Fibroblast of lung (primary cell): ENCODE results near the gene GSTA5. TPM values are rescaled to one million over a fixed set of nuclear protein-coding genes. Genes with fewer than 3 reads are reported as not detected.
"Not testable (repeated sequence)": the region's sequence is repeated elsewhere in the genome, so short reads cannot be mapped to it uniquely, and the experiment has no call there.

Experiments used
- DNase-seq, 2 donors: peaks; one replicate each; pipeline versions ENCODE4 v3.0.0 to v3.0.0-alpha.2; 2010; ENCODE audit warnings: low read depth in 2 of 2
- H2AFZ ChIP-seq: 2 replicates; pipeline ENCODE4 v1.5.1; 2012; ENCODE audit warnings: low read length, control low read depth, inconsistent platforms
- H3K27ac ChIP-seq: 2 replicates; pipeline ENCODE4 v1.5.1; 2011; ENCODE audit warnings: low read length, control low read depth; ENCODE audit not compliant: insufficient read depth
- H3K27me3 ChIP-seq: 2 replicates; pipeline ENCODE4 v1.5.1; 2011; ENCODE audit warnings: mild to moderate bottlenecking, low read length; ENCODE audit not compliant: control insufficient read depth, insufficient read depth
- H3K36me3 ChIP-seq: 2 replicates; pipeline ENCODE4 v1.5.1; 2011; ENCODE audit warnings: low read length; ENCODE audit not compliant: control insufficient read depth, insufficient read depth
- H3K4me1 ChIP-seq: 2 replicates; pipeline ENCODE4 v1.5.1; 2011; ENCODE audit warnings: low read length; ENCODE audit not compliant: control insufficient read depth, insufficient read depth; ENCODE audit errors: extremely low read depth
- H3K4me2 ChIP-seq: 2 replicates; pipeline ENCODE4 v1.5.1; 2011; ENCODE audit warnings: low read length, control low read depth; ENCODE audit not compliant: insufficient read depth; ENCODE audit errors: extremely low read depth
- H3K4me3 ChIP-seq, 4 experiments: fragments of 200-600 bp in 1 of 4; sonication (generic) in 1 of 4; replicated peaks in 1 of 4; 2 replicates each; pipeline ENCODE4 v1.5.1; 2011 to 2016; ENCODE audit warnings: low read length in 4 of 4, low read depth in 3 of 4, mild to moderate bottlenecking in 3 of 4, control low read depth in 2 of 4, inconsistent platforms in 1 of 4, mixed read lengths in 1 of 4; ENCODE audit not compliant: insufficient read depth in 1 of 4; ENCODE audit errors: control extremely low read depth in 1 of 4
- H3K79me2 ChIP-seq: 2 replicates; pipeline ENCODE4 v1.5.1; 2012; ENCODE audit warnings: mild to moderate bottlenecking, low read length, inconsistent platforms; ENCODE audit not compliant: control insufficient read depth, insufficient read depth
- H3K9ac ChIP-seq: 2 replicates; pipeline ENCODE4 v1.5.1; 2011; ENCODE audit warnings: mild to moderate bottlenecking, low read length, control low read depth; ENCODE audit not compliant: insufficient read depth
- H3K9me3 ChIP-seq: 2 replicates; pipeline ENCODE4 v1.5.1; 2012; ENCODE audit warnings: low read depth, low read length; ENCODE audit not compliant: control insufficient read depth, insufficient read depth
- H4K20me1 ChIP-seq: 2 replicates; pipeline ENCODE4 v1.5.1; 2011; ENCODE audit warnings: low read length; ENCODE audit not compliant: control insufficient read depth, insufficient read depth; ENCODE audit errors: extremely low read depth
- EZH2 ChIP-seq: IDR thresholded peaks from 2 replicates; pipeline ENCODE4 v1.5.1; 2012; ENCODE audit warnings: low read length, control low read depth, mild to moderate bottlenecking; ENCODE audit errors: missing control alignments
- polyA plus RNA-seq, 2 donors: library from polyadenylated mRNA; depleted of rRNA in 1 of 2; stranded (reverse) in 1 of 2; unstranded in 1 of 2; fragments of >200 nt; gene quantifications; 2 replicates each; pipeline ENCODE4 v1.2.1, GENCODE V29; 2011 to 2012; ENCODE audit warnings: missing spikeins in 1 of 2
- total RNA-seq: library from RNA; depleted of rRNA; stranded (reverse); fragments of >200 nt; gene quantifications from 2 replicates; pipeline ENCODE4 v1.2.1, GENCODE V29; 2014
- TF ChIP-seq, protein P1 (sequence below), 2 donors: IDR thresholded peaks in 1 of 2; conservative IDR thresholded peaks in 1 of 2; 1 replicate in 1 of 2; 2 replicates in 1 of 2; pipeline ENCODE4 v1.5.1; 2011 to 2012; ENCODE audit warnings: low read length in 2 of 2, control low read depth in 1 of 2, inconsistent platforms in 1 of 2, low read depth in 1 of 2, mild to moderate bottlenecking in 1 of 2

Gene GSTA5
- total and polyA plus RNA-seq, 2 donors (not counting 1 experiment from before 2014, with no cell fraction given), result not detected

DNA sequence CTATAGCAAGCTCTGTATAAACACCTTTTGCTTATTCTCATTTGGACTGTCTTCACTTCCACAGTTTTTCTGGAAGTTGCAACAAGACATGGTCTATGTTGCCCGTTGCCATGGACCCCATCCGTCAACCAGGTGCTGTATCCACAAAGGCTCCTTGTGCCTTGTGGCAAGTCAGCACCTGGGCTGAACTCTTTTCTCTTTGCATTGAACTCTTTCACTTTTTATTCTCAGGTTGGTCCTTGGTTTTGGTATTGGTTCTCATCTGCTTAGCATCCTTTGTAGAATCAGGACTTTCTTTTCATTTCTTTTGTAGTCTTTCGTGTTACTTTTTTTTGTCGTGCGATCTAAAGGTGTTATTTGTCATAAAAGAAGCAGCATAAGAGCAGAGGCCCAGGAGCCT lies 32.0 kb downstream of the GSTA5 start:
- no peaks in the 10 kb centered on the region for H4K20me1 ChIP-seq
- no peaks in the 10 kb centered on the region for H3K36me3 ChIP-seq
- H2AFZ ChIP-seq, result no peak overlapping the region
- no peaks in the 10 kb centered on the region for H3K9me3 ChIP-seq
- no peak overlapping the region for H3K4me2 ChIP-seq
- no peaks in the 10 kb centered on the region for H3K79me2 ChIP-seq
- no peak for TF ChIP-seq EZH2
- TF ChIP-seq, protein P1, sequence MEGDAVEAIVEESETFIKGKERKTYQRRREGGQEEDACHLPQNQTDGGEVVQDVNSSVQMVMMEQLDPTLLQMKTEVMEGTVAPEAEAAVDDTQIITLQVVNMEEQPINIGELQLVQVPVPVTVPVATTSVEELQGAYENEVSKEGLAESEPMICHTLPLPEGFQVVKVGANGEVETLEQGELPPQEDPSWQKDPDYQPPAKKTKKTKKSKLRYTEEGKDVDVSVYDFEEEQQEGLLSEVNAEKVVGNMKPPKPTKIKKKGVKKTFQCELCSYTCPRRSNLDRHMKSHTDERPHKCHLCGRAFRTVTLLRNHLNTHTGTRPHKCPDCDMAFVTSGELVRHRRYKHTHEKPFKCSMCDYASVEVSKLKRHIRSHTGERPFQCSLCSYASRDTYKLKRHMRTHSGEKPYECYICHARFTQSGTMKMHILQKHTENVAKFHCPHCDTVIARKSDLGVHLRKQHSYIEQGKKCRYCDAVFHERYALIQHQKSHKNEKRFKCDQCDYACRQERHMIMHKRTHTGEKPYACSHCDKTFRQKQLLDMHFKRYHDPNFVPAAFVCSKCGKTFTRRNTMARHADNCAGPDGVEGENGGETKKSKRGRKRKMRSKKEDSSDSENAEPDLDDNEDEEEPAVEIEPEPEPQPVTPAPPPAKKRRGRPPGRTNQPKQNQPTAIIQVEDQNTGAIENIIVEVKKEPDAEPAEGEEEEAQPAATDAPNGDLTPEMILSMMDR (conservative IDR thresholded peaks at IDR 0.05 in 1 of 2, IDR thresholded peaks at IDR 0.05 in 1 of 2; ENCODE audit: low read depth in 1 of 2, low read length in 2 of 2), result no peak
- no peak overlapping the region for H3K9ac ChIP-seq
- H3K4me1 ChIP-seq, result no peaks in the 10 kb centered on the region
- no peak overlapping the region for H3K4me3 ChIP-seq
- no peak overlapping the region for H3K27ac ChIP-seq
- DNase-seq, result no peak
- H3K27me3 ChIP-seq, result no peaks in the 10 kb centered on the region

DNA sequence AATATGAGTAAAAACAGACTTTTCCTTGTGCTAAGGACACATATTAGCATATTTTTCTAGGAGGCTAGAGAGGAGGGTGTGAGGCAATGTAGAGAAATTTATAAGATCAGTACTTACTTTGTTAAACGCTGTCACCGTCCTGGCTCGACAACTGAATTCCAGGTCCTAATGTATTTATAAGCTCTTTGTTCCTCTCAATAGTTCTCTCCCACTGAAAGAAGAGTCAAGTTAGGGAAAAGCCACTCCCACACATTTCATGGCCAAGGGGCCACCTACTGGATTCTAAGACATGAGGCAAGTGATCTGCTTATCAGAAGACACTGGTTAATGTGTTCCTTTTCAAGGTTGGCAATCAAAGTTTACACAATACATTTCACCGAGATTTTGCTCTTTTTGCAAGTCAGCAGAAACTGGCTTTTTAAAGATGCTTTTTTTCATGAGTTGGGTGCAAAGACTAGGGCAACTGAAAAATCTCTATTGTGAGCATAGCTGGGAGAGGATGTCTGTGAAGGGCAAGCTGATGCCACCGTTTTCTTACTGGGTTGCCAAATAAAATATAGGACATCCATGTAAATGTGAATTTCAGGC lies 36.9 kb downstream of the GSTA5 start, which contains the start of gene GSTA1:
TSS of gene GSTA1 (minus strand) at position 149 of the 588 bp plus-strand sequence. CDS start 4,549 bp downstream, outside the sequence.
- H3K9ac ChIP-seq, H3K27me3 ChIP-seq, H3K79me2 ChIP-seq, H2AFZ ChIP-seq, DNase-seq, H3K9me3 ChIP-seq, H4K20me1 ChIP-seq, H3K4me1 ChIP-seq, H3K27ac ChIP-seq, H3K4me2 ChIP-seq, H3K36me3 ChIP-seq, H3K4me3 ChIP-seq: not testable (repeated sequence)

DNA sequence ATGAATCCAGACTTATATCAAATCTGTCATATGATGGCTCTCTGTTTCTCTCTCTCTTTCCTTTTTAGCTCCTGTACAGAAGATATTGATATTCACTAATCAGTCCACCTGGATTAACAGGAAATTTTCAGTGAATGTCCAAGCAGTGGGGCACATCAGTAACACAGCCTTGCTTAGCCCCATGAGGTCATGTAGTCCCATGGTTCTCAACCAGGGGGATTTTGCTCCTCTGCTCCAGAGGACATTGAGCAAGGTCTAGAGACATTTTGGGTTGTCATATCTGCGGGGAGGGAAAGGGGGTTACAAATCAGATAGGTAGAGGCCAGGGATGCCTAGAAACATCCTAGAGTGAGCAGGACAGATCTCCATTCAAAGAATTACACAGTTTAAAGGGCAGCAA lies 37.8 kb downstream of the GSTA5 start:
- no peaks in the 10 kb centered on the region for H3K9me3 ChIP-seq
- no peaks in the 10 kb centered on the region for H3K27me3 ChIP-seq
- no peak overlapping the region for H2AFZ ChIP-seq
- H3K9ac ChIP-seq, result no peak overlapping the region
- H3K4me2 ChIP-seq, result no peak overlapping the region
- H3K4me3 ChIP-seq, result no peak overlapping the region
- DNase-seq, result no peak
- TF ChIP-seq, protein P1 (conservative IDR thresholded peaks at IDR 0.05 in 1 of 2, IDR thresholded peaks at IDR 0.05 in 1 of 2; ENCODE audit: low read depth in 1 of 2, low read length in 2 of 2), result no peak
- TF ChIP-seq EZH2, result no peak
- no peaks in the 10 kb centered on the region for H4K20me1 ChIP-seq
- no peaks in the 10 kb centered on the region for H3K4me1 ChIP-seq
- no peaks in the 10 kb centered on the region for H3K79me2 ChIP-seq
- no peak overlapping the region for H3K27ac ChIP-seq
- no peaks in the 10 kb centered on the region for H3K36me3 ChIP-seq
